GM18909 (cell line): Measurements from ENCODE around the gene DCHS1.
"Not testable (repeated sequence)": the region's sequence is repeated elsewhere in the genome, so short reads cannot be mapped to it uniquely, and the experiment has no call there.

Source experiments
- ATAC-seq: cut with Tn5 transposase; IDR thresholded peaks from one replicate; pipeline ENCODE4 v1.9.1; 2021; ENCODE audit warnings: mild to moderate bottlenecking; ENCODE audit not compliant: unreplicated experiment, poor library complexity

The DCHS1 gene

GRCh38 chr11:6655790-6656583, at the start of gene DCHS1:
Gene DCHS1, minus strand, starts transcription at chr11:6655809. Its CDS starts 14,196 bp downstream, at chr11:6641613.
- no peak for ATAC-seq

- peak; percentile 61 for ATAC-seq
Observed at GRCh38 chr11:6703247-6704063, 47.8 kb upstream of the DCHS1 start.

- ATAC-seq, result not testable (repeated sequence)
Observed at GRCh38 chr11:6701955-6702354, 46.3 kb upstream of the DCHS1 start.

- ATAC-seq, result no peak
Observed at GRCh38 chr11:6695377-6695776, 39.8 kb upstream of the DCHS1 start.

- no peak for ATAC-seq
Observed at GRCh38 chr11:6694229-6694535, 38.6 kb upstream of the DCHS1 start.

GRCh38 chr11:6693342-6694228, 38.0 kb upstream of the DCHS1 start:
- ATAC-seq, result no peak

GRCh38 chr11:6692128-6692527, 36.5 kb upstream of the DCHS1 start:
- ATAC-seq, result no peak

GRCh38 chr11:6690431-6691132, 35.0 kb upstream of the DCHS1 start:
- not testable (repeated sequence) for ATAC-seq

- ATAC-seq, result no peak
Observed at GRCh38 chr11:6687876-6688275, 32.3 kb upstream of the DCHS1 start.

- ATAC-seq, result no peak
Observed at GRCh38 chr11:6686006-6686405, 30.4 kb upstream of the DCHS1 start.

GRCh38 chr11:6684068-6684467, 28.5 kb upstream of the DCHS1 start:
- not testable (repeated sequence) for ATAC-seq

GRCh38 chr11:6682936-6683861, 27.6 kb upstream of the DCHS1 start, which contains the start of gene MRPL17:
Gene MRPL17, minus strand, starts transcription at chr11:6683340. Its CDS starts 44 bp downstream, at chr11:6683296.
- ATAC-seq, result peak; percentile 95

GRCh38 chr11:6682591-6682935, 27.0 kb upstream of the DCHS1 start:
- peak; percentile 8 for ATAC-seq

GRCh38 chr11:6681949-6682348, 26.3 kb upstream of the DCHS1 start:
- ATAC-seq, result no peak

- ATAC-seq, result no peak
Observed at GRCh38 chr11:6681505-6681904, 25.9 kb upstream of the DCHS1 start.

GRCh38 chr11:6677018-6677417, 21.4 kb upstream of the DCHS1 start:
- ATAC-seq, result no peak

- no peak for ATAC-seq
Observed at GRCh38 chr11:6674862-6675261, 19.3 kb upstream of the DCHS1 start.

GRCh38 chr11:6674219-6674597, 18.6 kb upstream of the DCHS1 start:
- no peak for ATAC-seq
